GM23338 (cell line): ENCODE results near the gene PCSK6. TPM values are rescaled to one million over a fixed set of nuclear protein-coding genes. Genes with fewer than 3 reads are reported as not detected.

Experiments used
- ATAC-seq: fragments of 200-7000 bp; cut with Tn5 transposase; 3 replicates; pipeline ENCODE4 v1.9.1; 2020
- DNase-seq: peaks from one replicate; pipeline ENCODE4 v3.0.0-alpha.2; 2015; ENCODE audit warnings: low spot score
- H2AFZ ChIP-seq: fragments of 200-600 bp; sonication (generic); 2 replicates; pipeline ENCODE4 v1.8.0; 2016; ENCODE audit warnings: antibody characterized with exemption, mild to moderate bottlenecking, moderate library complexity
- H3F3A ChIP-seq: fragments of 200-600 bp; sonication (generic); replicated peaks from 2 replicates; pipeline ENCODE4 v1.8.0; 2017; ENCODE audit warnings: antibody characterized with exemption, mixed run types, low read depth
- H3K27ac ChIP-seq: fragments of 200-600 bp; sonication (generic); 2 replicates; pipeline ENCODE4 v1.6.1; 2016; ENCODE audit warnings: low read depth
- H3K27me3 ChIP-seq: fragments of 200-600 bp; sonication (generic); 2 replicates; pipeline ENCODE4 v1.8.0; 2016; ENCODE audit warnings: mild to moderate bottlenecking, mixed run types, moderate library complexity; ENCODE audit not compliant: insufficient read depth
- H3K36me3 ChIP-seq: fragments of 200-600 bp; sonication (generic); 2 replicates; pipeline ENCODE4 v1.8.0; 2016; ENCODE audit warnings: mild to moderate bottlenecking; ENCODE audit not compliant: insufficient read depth
- H3K4me1 ChIP-seq: fragments of 200-600 bp; sonication (generic); 2 replicates; pipeline ENCODE4 v1.8.0; 2016; ENCODE audit warnings: mild to moderate bottlenecking, moderate library complexity; ENCODE audit not compliant: insufficient read depth
- H3K4me2 ChIP-seq: fragments of 200-600 bp; sonication (generic); 2 replicates; pipeline ENCODE4 v1.7.1; 2017; ENCODE audit warnings: mixed run types
- H3K4me3 ChIP-seq: fragments of 200-600 bp; sonication (generic); 2 replicates; pipeline ENCODE4 v1.6.1; 2016; ENCODE audit warnings: mixed run types
- H3K79me2 ChIP-seq: fragments of 200-600 bp; sonication (generic); replicated peaks from 2 replicates; pipeline ENCODE4 v1.8.0; 2017; ENCODE audit warnings: mild to moderate bottlenecking; ENCODE audit not compliant: insufficient read depth
- H3K9me2 ChIP-seq: fragments of 200-600 bp; sonication (generic); 2 replicates; pipeline ENCODE4 v1.8.0; 2017; ENCODE audit not compliant: insufficient read depth
- H4K20me1 ChIP-seq: fragments of 200-600 bp; sonication (generic); replicated peaks from 2 replicates; pipeline ENCODE4 v1.8.0; 2017; ENCODE audit warnings: mild to moderate bottlenecking; ENCODE audit not compliant: insufficient read depth
- H3K27ac Mint-ChIP-seq: 2 replicates; pipeline ENCODE4 v1.8.0; 2020; ENCODE audit warnings: inconsistent platforms, mild to moderate bottlenecking, moderate library complexity, mixed read lengths
- H3K27me3 Mint-ChIP-seq: 3 replicates; pipeline ENCODE4 v1.8.0; 2022; ENCODE audit warnings: low read depth, mild to moderate bottlenecking, moderate library complexity, mixed read lengths, inconsistent platforms; ENCODE audit not compliant: insufficient read depth, poor library complexity
- H3K36me3 Mint-ChIP-seq: 3 replicates; pipeline ENCODE4 v1.8.0; 2021; ENCODE audit warnings: low read depth, mild to moderate bottlenecking, inconsistent platforms, moderate library complexity, mixed read lengths
- H3K4me1 Mint-ChIP-seq: 3 replicates; pipeline ENCODE4 v1.8.0; 2020; ENCODE audit warnings: mild to moderate bottlenecking, inconsistent platforms, mixed read lengths
- H3K4me3 Mint-ChIP-seq: 3 replicates; pipeline ENCODE4 v1.8.0; 2021; ENCODE audit warnings: moderate library complexity, mild to moderate bottlenecking, inconsistent platforms, mixed read lengths
- H3K9me3 Mint-ChIP-seq: 3 replicates; pipeline ENCODE4 v1.8.0; 2020; ENCODE audit warnings: moderate library complexity, mild to moderate bottlenecking, inconsistent platforms, mixed read lengths
- ETS1 ChIP-seq: IDR thresholded peaks from 2 replicates; pipeline ENCODE4 v1.6.1; 2016; ENCODE audit warnings: antibody characterized with exemption
- JUNB ChIP-seq: IDR thresholded peaks from one replicate; pipeline ENCODE4 v1.6.1; 2016; ENCODE audit warnings: antibody characterized with exemption; ENCODE audit not compliant: unreplicated experiment
- NANOG ChIP-seq: IDR thresholded peaks from 2 replicates; pipeline ENCODE4 v1.6.1; 2016; ENCODE audit warnings: antibody characterized with exemption, borderline replicate concordance
- STAT1 ChIP-seq: IDR thresholded peaks from one replicate; pipeline ENCODE4 v1.6.1; 2016; ENCODE audit warnings: antibody characterized with exemption; ENCODE audit not compliant: unreplicated experiment
- ZNF331 ChIP-seq: fragments of 250-450 bp; sonication (Bioruptor Pico); IDR thresholded peaks from 2 replicates; pipeline ENCODE4 v1.5.0; 2020; ENCODE audit warnings: low read depth, mild to moderate bottlenecking, moderate library complexity
- ZNF462 ChIP-seq: fragments of 250-450 bp; sonication (Bioruptor Pico); IDR thresholded peaks from 2 replicates; pipeline ENCODE4 v1.5.0; 2020; ENCODE audit warnings: mild to moderate bottlenecking, moderate library complexity
- polyA plus RNA-seq: library from polyadenylated mRNA; unstranded; fragments of >200 nt; fragmentation: Nextera tagmentation; extraction: Ambion mirVana; gene quantifications from 2 replicates; pipeline ENCODE4 v1.2.1, GENCODE V29; 2016
- total RNA-seq: library from RNA; depleted of rRNA; stranded (reverse); fragments of >200 nt; shearing (Covaris generic); gene quantifications from 2 replicates; pipeline ENCODE4 v1.2.3, GENCODE V29; 2014

Gene PCSK6
- total and polyA plus RNA-seq, 2 experiments from 2014 or later = 1.7 to 6.7 TPM

- peaks cover 52% of the 10 kb centered on the region for H3K36me3 Mint-ChIP-seq
- Histone ChIP-seq H3K9me2 (no peaks in the 10 kb centered on the region), H3K27me3 (no peaks in the 10 kb centered on the region), H3K79me2 (peaks cover 19% of the 10 kb centered on the region), H3K27ac (no peak overlapping the region), H3K4me2 (peak overlapping the region; percentile 100), H4K20me1 (peaks cover 11% of the 10 kb centered on the region), H3K4me3 (peak overlapping the region; percentile 100), H2AFZ (peak overlapping the region; percentile 92; the same call in 1 of the 2 replicates), H3F3A (peaks cover 44% of the 10 kb centered on the region), H3K36me3 (peaks cover 40% of the 10 kb centered on the region), H3K4me1 (peaks cover 8% of the 10 kb centered on the region)
- H3K4me3 Mint-ChIP-seq = peak overlapping the region; percentile 83
- DNase-seq = peak; percentile 29
- H3K27ac Mint-ChIP-seq = no peak overlapping the region
- H3K27me3 Mint-ChIP-seq = peaks cover 9% of the 10 kb centered on the region
- no peaks in the 10 kb centered on the region for H3K9me3 Mint-ChIP-seq
- no peak for ATAC-seq
- H3K4me1 Mint-ChIP-seq = peaks cover 7% of the 10 kb centered on the region; the same call in 2 of the 3 replicates
- TF ChIP-seq ETS1 (no peak), ZNF331 (CRISPR knock-in tag) (no peak), NANOG (no peak), STAT1 (no peak), ZNF462 (no peak), JUNB (no peak)
Observed at GRCh38 chr15:101277943-101278564, 211.5 kb downstream of the PCSK6 start.
